Left ventricle myocardium inferior (tissue), 1 donor: ENCODE measurements around the gene TMEM120B. TPM values are rescaled to one million over a fixed set of nuclear protein-coding genes. Genes with fewer than 3 reads are reported as not detected.

Experiments used
- DNase-seq: peaks from one replicate; pipeline ENCODE4 v3.0.0-alpha.2; 2020
- H3K27ac ChIP-seq: fragments of 200-600 bp; replicated peaks from 2 replicates; pipeline ENCODE4 v1.8.0; 2021
- H3K27me3 ChIP-seq: fragments of 200-600 bp; 2 replicates; pipeline ENCODE4 v1.8.0; 2021; ENCODE audit warnings: low read depth
- H3K36me3 ChIP-seq: fragments of 200-600 bp; 2 replicates; pipeline ENCODE4 v1.8.0; 2021
- H3K4me1 ChIP-seq: fragments of 200-600 bp; 2 replicates; pipeline ENCODE4 v1.8.0; 2021
- H3K4me3 ChIP-seq: fragments of 200-600 bp; 2 replicates; pipeline ENCODE4 v1.8.0; 2021; ENCODE audit warnings: mild to moderate bottlenecking, moderate library complexity
- H3K9me3 ChIP-seq: fragments of 200-600 bp; replicated peaks from 2 replicates; pipeline ENCODE4 v1.8.0; 2021
- intact Hi-C: fragments of 100-400 bp; cut with micrococcal nuclease; formaldehyde crosslinking; loops from one replicate; pipeline ENCODE4 v1.11.0; 2022
- total RNA-seq: library from RNA; stranded (reverse); fragmentation: NEBNext Ultra II Directional; extraction: Animal tissue kit (Norgen Biotek cat#: 25700); gene quantifications from one replicate; pipeline ENCODE4 v1.2.1, GENCODE V29; 2021
- TF ChIP-seq, protein P1 (sequence below): fragments of 200-600 bp; IDR thresholded peaks from 2 replicates; pipeline ENCODE4 v1.8.0; 2021; ENCODE audit warnings: antibody characterized with exemption, mild to moderate bottlenecking, borderline replicate concordance
- donor health status: DM: no; HTN: yes; CAD: no; lungs with severe emphysema.

TMEM120B gene
- total RNA-seq, 1 donor from 2014 or later, result 9.2 TPM

DNA sequence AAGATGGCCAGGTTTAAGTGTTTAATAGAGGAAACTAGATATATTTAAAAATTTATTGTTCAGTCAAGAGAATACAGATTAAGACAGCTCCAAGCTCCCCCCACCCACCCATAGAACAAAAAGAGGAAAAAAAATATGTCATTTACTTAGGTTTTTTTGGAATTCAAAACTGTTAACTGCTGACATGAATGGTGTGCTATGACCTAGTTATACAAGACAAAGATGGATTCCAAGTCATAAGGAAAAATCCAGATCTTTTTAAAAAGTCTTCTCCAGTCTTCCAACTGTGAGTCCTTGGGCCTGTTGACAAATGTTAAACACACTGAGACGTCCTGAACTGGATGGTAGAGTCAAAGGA lies 89.9 kb downstream of the TMEM120B start:
- Histone ChIP-seq H3K9me3 (no peaks in the 10 kb centered on the region), H3K27ac (peak overlapping the region; percentile 100)

DNA sequence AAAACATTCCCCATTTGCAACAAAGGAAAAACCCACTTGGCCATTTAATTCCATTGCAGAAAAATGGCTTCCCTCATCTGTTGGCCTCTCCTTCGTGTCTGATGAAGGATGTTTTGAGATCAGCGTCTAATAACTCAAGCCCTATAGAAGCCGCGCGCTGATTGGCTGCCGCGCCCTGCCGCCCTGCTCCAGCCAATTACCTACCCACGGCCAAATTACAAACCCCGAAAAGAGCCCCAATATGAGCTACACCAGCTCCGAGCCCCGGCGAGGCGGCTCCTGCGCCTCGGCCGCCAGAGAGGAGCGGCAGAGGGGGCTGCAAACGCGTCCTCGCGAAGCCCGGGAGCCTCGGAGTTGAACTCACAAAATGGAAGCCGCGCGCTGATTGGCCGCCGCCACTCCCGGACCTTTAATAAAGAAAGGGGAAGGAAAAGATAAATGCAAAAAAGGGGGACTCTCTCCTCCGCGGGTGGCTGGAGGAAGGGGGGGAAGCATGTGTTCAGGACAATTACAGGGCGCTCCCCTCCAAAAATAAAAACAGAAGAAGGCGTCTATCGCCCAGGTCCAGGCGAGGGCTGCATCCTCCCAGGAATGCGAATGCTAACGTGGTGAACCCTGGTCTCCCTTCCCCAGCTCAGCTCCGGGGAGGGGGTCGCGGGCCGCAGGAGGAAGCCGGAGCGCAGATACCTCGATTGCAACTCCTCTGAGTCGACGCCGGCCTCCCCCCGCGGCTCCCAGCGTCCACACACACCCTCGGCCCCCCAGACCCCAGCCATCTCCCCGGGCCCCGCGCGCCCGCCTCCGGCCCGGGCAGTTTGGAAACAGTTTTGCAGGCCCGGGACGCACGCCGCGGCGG lies 90.5 kb downstream of the TMEM120B start:
- Histone ChIP-seq H3K27me3 (no peaks in the 10 kb centered on the region), H3K4me1 (peaks cover 76% of the 10 kb centered on the region), H3K27ac (peak overlapping the region; percentile 100), H3K9me3 (no peaks in the 10 kb centered on the region), H3K36me3 (peaks cover 4% of the 10 kb centered on the region), H3K4me3 (peak overlapping the region; percentile 81)
- peak; percentile 89 for DNase-seq
- intact Hi-C loops, result no loop called here
- TF ChIP-seq, protein P1, sequence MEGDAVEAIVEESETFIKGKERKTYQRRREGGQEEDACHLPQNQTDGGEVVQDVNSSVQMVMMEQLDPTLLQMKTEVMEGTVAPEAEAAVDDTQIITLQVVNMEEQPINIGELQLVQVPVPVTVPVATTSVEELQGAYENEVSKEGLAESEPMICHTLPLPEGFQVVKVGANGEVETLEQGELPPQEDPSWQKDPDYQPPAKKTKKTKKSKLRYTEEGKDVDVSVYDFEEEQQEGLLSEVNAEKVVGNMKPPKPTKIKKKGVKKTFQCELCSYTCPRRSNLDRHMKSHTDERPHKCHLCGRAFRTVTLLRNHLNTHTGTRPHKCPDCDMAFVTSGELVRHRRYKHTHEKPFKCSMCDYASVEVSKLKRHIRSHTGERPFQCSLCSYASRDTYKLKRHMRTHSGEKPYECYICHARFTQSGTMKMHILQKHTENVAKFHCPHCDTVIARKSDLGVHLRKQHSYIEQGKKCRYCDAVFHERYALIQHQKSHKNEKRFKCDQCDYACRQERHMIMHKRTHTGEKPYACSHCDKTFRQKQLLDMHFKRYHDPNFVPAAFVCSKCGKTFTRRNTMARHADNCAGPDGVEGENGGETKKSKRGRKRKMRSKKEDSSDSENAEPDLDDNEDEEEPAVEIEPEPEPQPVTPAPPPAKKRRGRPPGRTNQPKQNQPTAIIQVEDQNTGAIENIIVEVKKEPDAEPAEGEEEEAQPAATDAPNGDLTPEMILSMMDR, result no peak

More for the DNA sequence above, 89.9 kb downstream of the TMEM120B start:
- H3K4me3 ChIP-seq, result peak overlapping the region; percentile 81
- intact Hi-C loops, result no loop called here
- H3K36me3 ChIP-seq, result no peaks in the 10 kb centered on the region
- no peak for DNase-seq
- no peaks in the 10 kb centered on the region for H3K27me3 ChIP-seq
- TF ChIP-seq, protein P1, result no peak
- peaks cover 79% of the 10 kb centered on the region for H3K4me1 ChIP-seq

DNA sequence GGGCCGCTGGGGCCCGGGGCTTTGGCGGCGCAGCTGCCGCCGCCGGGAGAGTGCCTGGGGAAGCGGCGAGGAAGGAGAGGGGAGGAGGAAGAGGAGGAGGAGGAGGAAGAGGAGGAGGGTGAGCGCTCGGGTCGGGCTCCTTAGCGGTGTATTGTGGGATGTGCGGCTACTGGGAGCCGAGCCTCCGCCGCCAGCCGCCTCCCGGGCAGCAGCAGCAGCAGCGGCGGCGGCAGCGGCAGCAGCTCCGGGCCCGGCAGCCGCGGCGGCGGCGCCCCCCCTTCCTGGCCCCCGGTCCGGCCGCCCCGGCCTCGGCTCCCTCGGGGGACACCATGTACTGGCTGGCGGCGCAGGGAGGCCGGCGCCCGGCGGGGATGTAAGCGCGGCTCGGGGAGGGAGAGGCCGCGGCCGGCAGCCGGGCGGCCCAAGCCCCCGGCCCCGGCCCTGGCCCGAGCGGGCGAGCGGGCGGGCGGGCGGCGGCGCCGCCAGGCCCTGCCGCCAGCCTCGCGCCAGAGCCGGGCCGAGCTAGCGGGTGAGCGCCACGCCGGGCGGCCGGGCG lies 91.4 kb downstream of the TMEM120B start, which contains the start of gene SETD1B:
Gene SETD1B, plus strand, starts transcription at position 149 of the 556 bp plus-strand sequence. CDS start 729 bp downstream, outside the sequence.
- peaks cover 67% of the 10 kb centered on the region for H3K4me1 ChIP-seq

DNA sequence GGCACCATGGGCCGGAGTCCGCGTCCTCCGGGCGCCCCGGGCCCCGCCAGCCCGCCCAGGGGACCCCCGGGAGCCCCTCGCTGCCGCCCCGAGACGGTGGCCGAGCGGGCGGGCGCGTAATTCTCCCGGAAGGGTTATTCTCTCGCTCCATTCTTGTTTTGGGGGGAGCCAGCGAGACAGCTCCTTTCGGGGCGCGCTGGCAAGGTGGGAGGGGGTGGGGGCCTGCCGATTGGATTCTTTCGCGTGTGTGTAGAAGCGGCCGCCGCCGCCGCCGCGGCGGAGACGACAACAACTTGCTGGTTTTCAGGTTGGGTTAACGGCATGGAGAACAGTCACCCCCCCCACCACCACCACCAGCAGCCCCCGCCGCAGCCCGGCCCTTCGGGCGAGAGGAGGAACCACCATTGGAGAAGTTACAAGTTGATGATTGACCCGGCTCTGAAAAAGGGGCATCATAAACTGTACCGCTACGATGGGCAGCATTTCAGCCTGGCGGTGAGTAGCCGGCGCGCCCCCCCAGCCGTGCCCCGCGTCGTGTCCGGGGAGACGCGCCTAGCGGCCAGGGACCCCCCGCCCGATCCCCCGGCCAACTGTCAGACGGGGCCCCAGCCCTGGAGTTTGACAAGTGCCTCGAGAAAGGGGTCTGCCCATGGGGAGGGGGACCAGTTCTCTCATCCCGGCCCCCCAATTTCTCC lies 92.0 kb downstream of the TMEM120B start:
- H3K27ac ChIP-seq, result peak overlapping the region; percentile 100
- H3K9me3 ChIP-seq, result no peaks in the 10 kb centered on the region
- TF ChIP-seq, protein P1, result no peak
- H3K4me1 ChIP-seq, result peaks cover 61% of the 10 kb centered on the region
- DNase-seq, result peak; percentile 38
- intact Hi-C loops, result no loop called here
- peak overlapping the region; percentile 81 for H3K4me3 ChIP-seq
- no peaks in the 10 kb centered on the region for H3K27me3 ChIP-seq
- peaks cover 18% of the 10 kb centered on the region for H3K36me3 ChIP-seq

More for the DNA sequence above, 91.4 kb downstream of the TMEM120B start, which contains the start of gene SETD1B:
- Histone ChIP-seq H3K27ac (peak within 1 kb of the TSS; percentile 100), H3K36me3 (peaks cover 12% of the 10 kb centered on the region), H3K9me3 (no peaks in the 10 kb centered on the region), H3K4me3 (peak within 1 kb of the TSS; percentile 81), H3K27me3 (no peaks in the 10 kb centered on the region)
- TF ChIP-seq, protein P1, result no peak
- DNase-seq, result peak; percentile 68
- intact Hi-C loops, result no loop called here
